HepG2 (cell line): ENCODE data around the gene TMIGD2. TPM values are rescaled to one million over a fixed set of nuclear protein-coding genes. Genes with fewer than 3 reads are reported as not detected.
A peak's percentile ranks its signal among the peaks of the same experiment; 100 is the strongest.

ENCODE experiments used
- ATAC-seq: fragments of 200-7000 bp; cut with Tn5 transposase; 3 replicates; pipeline ENCODE4 v1.9.1; 2020; ENCODE audit warnings: mild to moderate bottlenecking, moderate library complexity
- BruUV-seq: library from RNA; stranded (reverse); fragments of 400-500 nt; replicated peaks from 2 replicates; lab custom pipeline; 2021; lab: Mats Ljungman, UMichigan
- CTCF ChIA-PET: fragments of 300-600 bp; formaldehyde crosslinking; extraction: SDS; loops from one replicate; lab custom pipeline; 2021; ENCODE audit warnings: low total read pairs, inconsistent platforms, low intra/inter-chr PET ratio; lab: Yijun Ruan, JAX
- POLR2A ChIA-PET: fragments of 350-600 bp; sonication (Branson Sonifier 250); formaldehyde crosslinking; loops from one replicate; lab custom pipeline; 2020; ENCODE audit warnings: antibody characterized with exemption, inconsistent platforms; lab: Yijun Ruan, JAX
- DNase-seq: peaks from one replicate; pipeline ENCODE4 v3.0.0-alpha.2; 2015; ENCODE audit warnings: low spot score
- FAIRE-seq: peaks from 3 replicates; lab custom pipeline; 2011; peaks lifted over from hg19 to GRCh38; lab: Jason Lieb, UNC
- H2AFZ ChIP-seq: one replicate; pipeline ENCODE4 v1.6.1; 2011; ENCODE audit warnings: low read length, inconsistent platforms
- H3K27ac ChIP-seq: fragments of 300-600 bp; 3 replicates; pipeline ENCODE4 v1.8.0; 2011; ENCODE audit warnings: mixed run types, mild to moderate bottlenecking, mixed read lengths, low read length, inconsistent platforms; ENCODE audit not compliant: insufficient read depth; ENCODE audit errors: extremely low read length
- H3K27me3 ChIP-seq, 2 experiments: fragments of 200-600 bp in 1 of 2; 2 replicates in 1 of 2; 3 replicates in 1 of 2; pipeline versions ENCODE4 v1.6.0 to v1.8.0; 2011; ENCODE audit warnings: low read length in 2 of 2, mild to moderate bottlenecking in 2 of 2, moderate library complexity in 2 of 2, inconsistent platforms in 1 of 2; ENCODE audit not compliant: insufficient read depth in 2 of 2, control insufficient read depth in 1 of 2
- H3K36me3 ChIP-seq, 2 experiments: fragments of 200-600 bp in 1 of 2; replicated peaks in 1 of 2; 2 replicates in 1 of 2; 3 replicates in 1 of 2; pipeline versions ENCODE4 v1.5.1 to v1.8.0; 2011; ENCODE audit warnings: low read length in 2 of 2, inconsistent platforms in 1 of 2; ENCODE audit not compliant: insufficient read depth in 2 of 2, control insufficient read depth in 1 of 2
- H3K4me1 ChIP-seq: 2 replicates; pipeline ENCODE4 v1.5.1; 2012; ENCODE audit warnings: low read length, inconsistent platforms; ENCODE audit not compliant: insufficient read depth
- H3K4me2 ChIP-seq: 2 replicates; pipeline ENCODE4 v1.6.0; 2011; ENCODE audit warnings: low read depth, low read length, inconsistent platforms
- H3K4me3 ChIP-seq, 3 experiments: fragments of 200-600 bp in 1 of 3; sonication (generic), shearing (Covaris generic) in 1 of 3; replicated peaks in 1 of 3; 2 replicates each; pipeline ENCODE4 v1.5.1; 2011 to 2016; ENCODE audit warnings: low read length in 3 of 3, inconsistent platforms in 2 of 3, low read depth in 2 of 3, mild to moderate bottlenecking in 2 of 3, control low read depth in 1 of 3, mixed read lengths in 1 of 3; ENCODE audit not compliant: insufficient read depth in 1 of 3
- H3K79me2 ChIP-seq: one replicate; pipeline ENCODE4 v1.6.1; 2011; ENCODE audit warnings: low read length, inconsistent platforms; ENCODE audit not compliant: insufficient read depth
- H3K9ac ChIP-seq: 2 replicates; pipeline ENCODE4 v1.6.0; 2011; ENCODE audit warnings: mild to moderate bottlenecking, low read depth, low read length, inconsistent platforms; ENCODE audit not compliant: insufficient read depth
- H3K9me3 ChIP-seq: 2 replicates; pipeline ENCODE4 v1.5.1; 2012; ENCODE audit warnings: mild to moderate bottlenecking, low read length
- H4K20me1 ChIP-seq: 2 replicates; pipeline ENCODE4 v1.6.0; 2011; ENCODE audit warnings: inconsistent platforms, mild to moderate bottlenecking, low read length, moderate library complexity; ENCODE audit not compliant: insufficient read depth
- SIX4 ChIP-seq: sonication (generic); formaldehyde crosslinking; IDR thresholded peaks from 2 replicates; pipeline ENCODE4 v1.4.0; 2020; ENCODE audit warnings: missing genetic modification reagents
- TAF15 ChIP-seq: fragments of 200-400 bp; formaldehyde crosslinking; IDR thresholded peaks from one replicate; pipeline ENCODE4 v1.6.1; 2018; ENCODE audit warnings: mild to moderate bottlenecking, low read depth, low read length; ENCODE audit not compliant: poor library complexity, severe bottlenecking
- ZMYM3 ChIP-seq: sonication (generic); formaldehyde crosslinking; IDR thresholded peaks from 2 replicates; pipeline ENCODE4 v1.5.1; 2020; ENCODE audit warnings: mild to moderate bottlenecking, missing genetic modification reagents
- ZNF460 ChIP-seq: sonication (generic); formaldehyde crosslinking; IDR thresholded peaks from 2 replicates; pipeline ENCODE4 v1.5.1; 2020; ENCODE audit warnings: missing genetic modification reagents, mild to moderate bottlenecking, borderline replicate concordance
- WGBS: methylation state at CpG from one replicate; pipeline ENCODE4 v1.1.6; 2017; ENCODE audit warnings: low lambda C conversion rate; 5-methylcytosine and 5-hydroxymethylcytosine counted together
- in situ Hi-C: cut with HindIII; loops from 2 replicates; pipeline ENCODE4 v1.10.0; 2017; ENCODE audit warnings: low pct_unique_long_range_greater_than_20kb; ENCODE audit not compliant: extremely low pct_ligation_motif_present
- intact Hi-C: fragments of 100-400 bp; cut with micrococcal nuclease; formaldehyde crosslinking; loops from one replicate; pipeline ENCODE4 v1.10.0; 2022; ENCODE audit not compliant: unreplicated experiment
- polyA plus RNA-seq, 8 experiments: library from polyadenylated mRNA; depleted of rRNA in 3 of 8; stranded (reverse) in 7 of 8; unstranded in 1 of 8; fragments of >200 nt; fragmentation: Illumina TruSeq in 4 of 8; extraction: Trizol in 4 of 8; gene quantifications; 2 replicates each; pipeline versions ENCODE4 v1.2.1 to v1.2.3, GENCODE V29; 2011 to 2016; ENCODE audit warnings: low read depth in 4 of 8, missing spikeins in 1 of 8, mixed read lengths in 1 of 8; ENCODE audit not compliant: insufficient read depth in 1 of 8
- total RNA-seq, 5 experiments: library from RNA; depleted of rRNA; stranded (reverse); fragments of >200 nt; fragmentation: Illumina TruSeq; extraction: Trizol; gene quantifications; 2 replicates each; pipeline ENCODE4 v1.2.3, GENCODE V29; 2016; ENCODE audit warnings: low read depth in 1 of 5
- TF ChIP-seq, protein P1 (sequence below): sonication (generic); formaldehyde crosslinking; IDR thresholded peaks from 2 replicates; pipeline ENCODE4 v1.8.0; 2022; ENCODE audit warnings: missing genetic modification reagents, mild to moderate bottlenecking, moderate library complexity, borderline replicate concordance
- TF ChIP-seq, protein P2 (sequence below): sonication (generic); formaldehyde crosslinking; IDR thresholded peaks from 2 replicates; pipeline ENCODE4 v1.5.0; 2020; ENCODE audit warnings: mild to moderate bottlenecking, missing genetic modification reagents
- TF ChIP-seq, protein P3 (sequence below): sonication (generic); formaldehyde crosslinking; IDR thresholded peaks from 2 replicates; pipeline ENCODE4 v1.4.0; 2020; ENCODE audit warnings: missing genetic modification reagents, mild to moderate bottlenecking, borderline replicate concordance

Gene TMIGD2
- total and polyA plus RNA-seq, 2 of the 13 experiments (the other 11 are each of a cell fraction or from before 2014, with no cell fraction given) = 0.11 to 1.0 TPM

DNA sequence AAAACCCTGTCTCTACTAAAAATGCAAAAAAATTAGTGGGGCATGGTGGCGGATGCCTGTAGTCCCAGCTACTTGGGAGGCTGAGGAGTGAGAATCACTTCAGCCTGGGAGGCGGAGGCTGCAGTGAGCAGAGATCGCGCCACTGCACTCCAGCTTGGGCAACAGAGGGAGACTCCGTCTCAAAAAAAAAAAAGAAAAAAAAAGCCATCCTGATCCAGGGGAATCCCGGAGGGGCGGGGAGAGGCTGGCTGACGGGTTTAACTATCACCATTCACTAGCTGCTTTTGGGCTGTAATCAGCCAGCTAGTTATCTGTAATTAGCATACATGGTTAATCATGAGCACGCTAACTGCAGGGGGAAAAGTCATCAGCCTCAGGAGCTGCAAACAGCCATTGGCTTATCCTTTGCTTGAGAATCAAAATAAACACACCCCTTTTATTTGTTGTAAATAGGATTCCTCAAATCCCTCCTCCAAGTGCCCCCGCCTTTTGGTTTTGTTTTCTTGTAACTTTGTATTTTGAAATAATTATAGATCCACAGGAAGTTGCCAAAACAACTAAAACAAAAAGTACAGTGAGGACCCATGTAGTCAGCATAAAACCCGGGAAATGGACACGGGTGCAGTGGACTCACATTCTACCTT, 11.8 kb upstream of the TMIGD2 start:
- DNase-seq = no peak
- FAIRE-seq = no peak
- no peak overlapping the region for H3K9ac ChIP-seq
- 34% methylated on average over 12 of the region's 12 CpGs for WGBS
- no TSS peak for BruUV-seq
- ATAC-seq = no peak
- peaks cover 42% of the 10 kb centered on the region for H3K4me1 ChIP-seq
- in situ Hi-C loops (no loop called here), intact Hi-C loops (no loop called here)
- H4K20me1 ChIP-seq = no peaks in the 10 kb centered on the region
- no peak overlapping the region for H3K4me3 ChIP-seq
- no peaks in the 10 kb centered on the region for H3K79me2 ChIP-seq
- ChIA-PET POLR2A (interaction anchor here (1.3 kb wide), 1 partner anchor 25 kb away, joined by 5 read pairs; the partner anchor contains the start of gene STAP2), CTCF (interaction anchor here (0.7 kb wide), 1 partner anchor 47 kb away, joined by 4 read pairs; no protein-coding TSS in a partner anchor)
- TF ChIP-seq, protein P1, sequence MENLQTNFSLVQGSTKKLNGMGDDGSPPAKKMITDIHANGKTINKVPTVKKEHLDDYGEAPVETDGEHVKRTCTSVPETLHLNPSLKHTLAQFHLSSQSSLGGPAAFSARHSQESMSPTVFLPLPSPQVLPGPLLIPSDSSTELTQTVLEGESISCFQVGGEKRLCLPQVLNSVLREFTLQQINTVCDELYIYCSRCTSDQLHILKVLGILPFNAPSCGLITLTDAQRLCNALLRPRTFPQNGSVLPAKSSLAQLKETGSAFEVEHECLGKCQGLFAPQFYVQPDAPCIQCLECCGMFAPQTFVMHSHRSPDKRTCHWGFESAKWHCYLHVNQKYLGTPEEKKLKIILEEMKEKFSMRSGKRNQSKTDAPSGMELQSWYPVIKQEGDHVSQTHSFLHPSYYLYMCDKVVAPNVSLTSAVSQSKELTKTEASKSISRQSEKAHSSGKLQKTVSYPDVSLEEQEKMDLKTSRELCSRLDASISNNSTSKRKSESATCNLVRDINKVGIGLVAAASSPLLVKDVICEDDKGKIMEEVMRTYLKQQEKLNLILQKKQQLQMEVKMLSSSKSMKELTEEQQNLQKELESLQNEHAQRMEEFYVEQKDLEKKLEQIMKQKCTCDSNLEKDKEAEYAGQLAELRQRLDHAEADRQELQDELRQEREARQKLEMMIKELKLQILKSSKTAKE (CRISPR knock-in tag) = no peak
- TF ChIP-seq ZNF460 (CRISPR knock-in tag) = 0 out of 2 replicates have a peak, but pooled peaks have one; percentile 39
- TF ChIP-seq, protein P2, sequence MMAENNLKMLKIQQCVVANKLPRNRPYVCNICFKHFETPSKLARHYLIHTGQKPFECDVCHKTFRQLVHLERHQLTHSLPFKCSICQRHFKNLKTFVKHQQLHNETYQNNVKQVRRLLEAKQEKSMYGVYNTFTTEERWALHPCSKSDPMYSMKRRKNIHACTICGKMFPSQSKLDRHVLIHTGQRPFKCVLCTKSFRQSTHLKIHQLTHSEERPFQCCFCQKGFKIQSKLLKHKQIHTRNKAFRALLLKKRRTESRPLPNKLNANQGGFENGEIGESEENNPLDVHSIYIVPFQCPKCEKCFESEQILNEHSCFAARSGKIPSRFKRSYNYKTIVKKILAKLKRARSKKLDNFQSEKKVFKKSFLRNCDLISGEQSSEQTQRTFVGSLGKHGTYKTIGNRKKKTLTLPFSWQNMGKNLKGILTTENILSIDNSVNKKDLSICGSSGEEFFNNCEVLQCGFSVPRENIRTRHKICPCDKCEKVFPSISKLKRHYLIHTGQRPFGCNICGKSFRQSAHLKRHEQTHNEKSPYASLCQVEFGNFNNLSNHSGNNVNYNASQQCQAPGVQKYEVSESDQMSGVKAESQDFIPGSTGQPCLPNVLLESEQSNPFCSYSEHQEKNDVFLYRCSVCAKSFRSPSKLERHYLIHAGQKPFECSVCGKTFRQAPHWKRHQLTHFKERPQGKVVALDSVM (CRISPR knock-in tag) = peak; percentile 81
- TF ChIP-seq, protein P3, sequence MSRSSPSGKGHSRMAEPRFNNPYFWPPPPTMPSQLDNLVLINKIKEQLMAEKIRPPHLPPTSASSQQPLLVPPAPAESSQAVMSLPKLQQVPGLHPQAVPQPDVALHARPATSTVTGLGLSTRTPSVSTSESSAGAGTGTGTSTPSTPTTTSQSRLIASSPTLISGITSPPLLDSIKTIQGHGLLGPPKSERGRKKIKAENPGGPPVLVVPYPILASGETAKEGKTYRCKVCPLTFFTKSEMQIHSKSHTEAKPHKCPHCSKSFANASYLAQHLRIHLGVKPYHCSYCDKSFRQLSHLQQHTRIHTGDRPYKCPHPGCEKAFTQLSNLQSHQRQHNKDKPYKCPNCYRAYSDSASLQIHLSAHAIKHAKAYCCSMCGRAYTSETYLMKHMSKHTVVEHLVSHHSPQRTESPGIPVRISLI (CRISPR knock-in tag) = peak; percentile 68; the same call in 1 of the 2 replicates
- TF ChIP-seq SIX4 (CRISPR knock-in tag) = no peak
- no peak for TF ChIP-seq TAF15
- TF ChIP-seq ZMYM3 (CRISPR knock-in tag) = peak; percentile 76
- no peaks in the 10 kb centered on the region for H3K36me3 ChIP-seq
- no peak overlapping the region for H2AFZ ChIP-seq
- H3K27me3 ChIP-seq = 0 out of 5 replicates have a peak, but pooled peaks cover 0 to 1% of the 10 kb centered on the region in 2 experiments
- H3K27ac ChIP-seq = no peak overlapping the region
- H3K4me2 ChIP-seq = peak overlapping the region; percentile 28
- no peaks in the 10 kb centered on the region for H3K9me3 ChIP-seq
